Measurements from ENCODE around the gene KDELR1.

GRCh38 chr19:48378194-48378570 is 13.2 kb downstream of the KDELR1 start:
- TF ChIP-seq CTCF (conservative IDR thresholded peaks at IDR 0.05; ENCODE audit: low read depth, low read length) (no peak), EZH2 (IDR thresholded peaks at IDR 0.05; ENCODE audit: borderline replicate concordance, low read depth, low read length, poor library complexity, severe bottlenecking) (no peak)
